DND-41 (cell line): ENCODE data around the gene NARS2.

Source experiments
- ATAC-seq: fragments of 200-7000 bp; cut with Tn5 transposase; 3 replicates; pipeline ENCODE4 v1.9.1; 2021; ENCODE audit warnings: low read depth; ENCODE audit not compliant: insufficient read depth
- DNase-seq: peaks from one replicate; pipeline ENCODE4 v3.0.0-alpha.2; 2020
- H2AFZ ChIP-seq: 2 replicates; pipeline ENCODE4 v1.6.0; 2012; ENCODE audit warnings: low read depth, low read length
- H3K27ac ChIP-seq: 2 replicates; pipeline ENCODE4 v1.5.1; 2012; ENCODE audit warnings: low read length, inconsistent platforms
- H3K27me3 ChIP-seq: fragments of 200-600 bp; sonication (generic); 2 replicates; pipeline ENCODE4 v1.6.0; 2012; ENCODE audit warnings: low read length, mild to moderate bottlenecking, inconsistent platforms; ENCODE audit not compliant: insufficient read depth, poor library complexity
- H3K36me3 ChIP-seq: 2 replicates; pipeline ENCODE4 v1.5.1; 2012; ENCODE audit warnings: low read length, inconsistent platforms; ENCODE audit not compliant: insufficient read depth
- H3K4me1 ChIP-seq: 2 replicates; pipeline ENCODE4 v1.5.1; 2012; ENCODE audit warnings: mild to moderate bottlenecking, low read length; ENCODE audit not compliant: insufficient read depth
- H3K4me2 ChIP-seq: 2 replicates; pipeline ENCODE4 v1.6.0; 2012; ENCODE audit warnings: mild to moderate bottlenecking, moderate library complexity, low read length, inconsistent platforms; ENCODE audit not compliant: insufficient read depth
- H3K4me3 ChIP-seq, 2 experiments: fragments of 200-600 bp in 1 of 2; shearing (Covaris generic) in 1 of 2; 2 replicates each; pipeline ENCODE4 v1.5.1; 2012 to 2016; ENCODE audit warnings: inconsistent platforms in 2 of 2, low read length in 2 of 2, mild to moderate bottlenecking in 2 of 2, low read depth in 1 of 2, moderate library complexity in 1 of 2
- H3K79me2 ChIP-seq: 2 replicates; pipeline ENCODE4 v1.6.0; 2012; ENCODE audit warnings: low read length, inconsistent platforms; ENCODE audit not compliant: insufficient read depth
- H3K9ac ChIP-seq: 2 replicates; pipeline ENCODE4 v1.6.0; 2012; ENCODE audit warnings: low read depth, mild to moderate bottlenecking, inconsistent platforms, low read length, moderate library complexity
- H3K9me3 ChIP-seq: 2 replicates; pipeline ENCODE4 v1.5.1; 2012; ENCODE audit warnings: low read length, moderate library complexity, mild to moderate bottlenecking, inconsistent platforms; ENCODE audit not compliant: insufficient read depth, severe bottlenecking
- H4K20me1 ChIP-seq: 2 replicates; pipeline ENCODE4 v1.6.0; 2012; ENCODE audit warnings: low read length; ENCODE audit not compliant: insufficient read depth
- CTCF ChIP-seq: IDR thresholded peaks from 2 replicates; pipeline ENCODE4 v1.5.1; 2012; ENCODE audit warnings: borderline replicate concordance, low read length, moderate library complexity, mild to moderate bottlenecking; ENCODE audit not compliant: poor library complexity, severe bottlenecking; ENCODE audit errors: extremely low read depth
- EZH2 ChIP-seq: IDR thresholded peaks from 3 replicates; pipeline ENCODE4 v1.6.1; 2012; ENCODE audit warnings: borderline replicate concordance, low read depth, mild to moderate bottlenecking, moderate library complexity, low read length, inconsistent platforms; ENCODE audit not compliant: severe bottlenecking

Gene NARS2

GRCh38 chr11:78406568-78407196 is 168.0 kb downstream of the NARS2 start:
- H3K79me2 ChIP-seq: peaks cover 100% of the 10 kb centered on the region

GRCh38 chr11:78405805-78406204 is 168.9 kb downstream of the NARS2 start:
- peaks cover 100% of the 10 kb centered on the region for H3K79me2 ChIP-seq
- DNase-seq (no peak), ATAC-seq (peak; percentile 36; the same call in 1 of the 3 replicates)
- no peak overlapping the region for H3K9ac ChIP-seq
- no peak overlapping the region for H3K4me3 ChIP-seq
- H3K27ac ChIP-seq: peak overlapping the region; percentile 8
- H3K9me3 ChIP-seq: peaks cover 12% of the 10 kb centered on the region
- H4K20me1 ChIP-seq: peaks cover 66% of the 10 kb centered on the region
- H3K4me1 ChIP-seq: peaks cover 59% of the 10 kb centered on the region
- H3K4me2 ChIP-seq: no peak overlapping the region
- H2AFZ ChIP-seq: no peak overlapping the region
- no peak for TF ChIP-seq EZH2
- TF ChIP-seq CTCF: no peak
- no peaks in the 10 kb centered on the region for H3K27me3 ChIP-seq
- H3K36me3 ChIP-seq: peaks cover 62% of the 10 kb centered on the region

More at GRCh38 chr11:78406568-78407196, 168.0 kb downstream of the NARS2 start:
- no peaks in the 10 kb centered on the region for H3K27me3 ChIP-seq
- H3K4me1 ChIP-seq: peaks cover 52% of the 10 kb centered on the region
- H3K9me3 ChIP-seq: peaks cover 14% of the 10 kb centered on the region
- no peak overlapping the region for H3K4me2 ChIP-seq
- ATAC-seq (no peak), DNase-seq (no peak)
- H2AFZ ChIP-seq: no peak overlapping the region
- peaks cover 63% of the 10 kb centered on the region for H3K36me3 ChIP-seq
- no peak overlapping the region for H3K4me3 ChIP-seq
- peak overlapping the region; percentile 9; the same call in 1 of the 2 replicates for H3K27ac ChIP-seq
- no peak overlapping the region for H3K9ac ChIP-seq
- TF ChIP-seq CTCF (no peak), EZH2 (no peak)
- peaks cover 58% of the 10 kb centered on the region for H4K20me1 ChIP-seq

GRCh38 chr11:78403781-78404180 is 170.9 kb downstream of the NARS2 start:
- ATAC-seq (no peak), DNase-seq (no peak)
- Histone ChIP-seq H3K79me2 (peaks cover 100% of the 10 kb centered on the region), H2AFZ (no peak overlapping the region), H3K9me3 (no peaks in the 10 kb centered on the region), H3K36me3 (peaks cover 47% of the 10 kb centered on the region), H3K4me2 (no peak overlapping the region), H3K27me3 (no peaks in the 10 kb centered on the region), H3K27ac (0 out of 2 replicates have a peak overlapping the region, but pooled peaks have one; percentile 28), H3K4me3 (no peak overlapping the region), H3K9ac (no peak overlapping the region), H4K20me1 (peaks cover 84% of the 10 kb centered on the region), H3K4me1 (peaks cover 71% of the 10 kb centered on the region)
- no peak for TF ChIP-seq CTCF
- TF ChIP-seq EZH2: no peak
